AG09309 (cell line): Measurements from ENCODE around the gene ZNF460.
"Not testable (repeated sequence)": the region's sequence is repeated elsewhere in the genome, so short reads cannot be mapped to it uniquely, and the experiment has no call there.

Experiments
- DNase-seq: peaks from one replicate; pipeline ENCODE4 v3.0.0-alpha.2; 2010; ENCODE audit warnings: low read depth
- H3K4me3 ChIP-seq: 2 replicates; pipeline ENCODE4 v1.5.1; 2011; ENCODE audit warnings: mild to moderate bottlenecking, low read depth, low read length, moderate library complexity; ENCODE audit not compliant: control insufficient read depth
- TF ChIP-seq, protein P1 (sequence below): IDR thresholded peaks from 2 replicates; pipeline ENCODE4 v1.5.1; 2011; ENCODE audit warnings: mild to moderate bottlenecking, low read depth, low read length, inconsistent platforms; ENCODE audit not compliant: insufficient read depth, control insufficient read depth; ENCODE audit errors: missing control alignments

Gene ZNF460

DNA sequence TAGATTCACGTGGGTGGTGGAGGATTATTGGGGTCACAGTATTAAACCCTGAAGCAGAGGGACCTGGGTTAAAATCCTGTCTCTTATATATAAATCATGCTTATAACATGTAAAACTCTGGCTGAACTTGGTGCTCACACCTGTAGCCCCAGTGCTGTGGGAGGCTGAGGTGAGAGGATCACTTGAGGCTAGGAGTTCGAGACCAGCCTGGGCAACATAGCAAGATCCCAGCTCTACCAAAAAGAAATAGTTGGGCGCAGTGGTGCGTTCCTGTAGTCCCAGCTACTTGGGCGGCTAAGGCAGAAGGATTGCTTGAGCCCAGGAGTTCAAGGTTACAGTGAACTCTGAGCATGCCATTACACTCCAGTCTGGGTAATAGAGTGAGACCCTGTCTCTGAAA lies 37.5 kb upstream of the ZNF460 start:
- no peak overlapping the region for H3K4me3 ChIP-seq
- TF ChIP-seq, protein P1, sequence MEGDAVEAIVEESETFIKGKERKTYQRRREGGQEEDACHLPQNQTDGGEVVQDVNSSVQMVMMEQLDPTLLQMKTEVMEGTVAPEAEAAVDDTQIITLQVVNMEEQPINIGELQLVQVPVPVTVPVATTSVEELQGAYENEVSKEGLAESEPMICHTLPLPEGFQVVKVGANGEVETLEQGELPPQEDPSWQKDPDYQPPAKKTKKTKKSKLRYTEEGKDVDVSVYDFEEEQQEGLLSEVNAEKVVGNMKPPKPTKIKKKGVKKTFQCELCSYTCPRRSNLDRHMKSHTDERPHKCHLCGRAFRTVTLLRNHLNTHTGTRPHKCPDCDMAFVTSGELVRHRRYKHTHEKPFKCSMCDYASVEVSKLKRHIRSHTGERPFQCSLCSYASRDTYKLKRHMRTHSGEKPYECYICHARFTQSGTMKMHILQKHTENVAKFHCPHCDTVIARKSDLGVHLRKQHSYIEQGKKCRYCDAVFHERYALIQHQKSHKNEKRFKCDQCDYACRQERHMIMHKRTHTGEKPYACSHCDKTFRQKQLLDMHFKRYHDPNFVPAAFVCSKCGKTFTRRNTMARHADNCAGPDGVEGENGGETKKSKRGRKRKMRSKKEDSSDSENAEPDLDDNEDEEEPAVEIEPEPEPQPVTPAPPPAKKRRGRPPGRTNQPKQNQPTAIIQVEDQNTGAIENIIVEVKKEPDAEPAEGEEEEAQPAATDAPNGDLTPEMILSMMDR = no peak
- DNase-seq = no peak

DNA sequence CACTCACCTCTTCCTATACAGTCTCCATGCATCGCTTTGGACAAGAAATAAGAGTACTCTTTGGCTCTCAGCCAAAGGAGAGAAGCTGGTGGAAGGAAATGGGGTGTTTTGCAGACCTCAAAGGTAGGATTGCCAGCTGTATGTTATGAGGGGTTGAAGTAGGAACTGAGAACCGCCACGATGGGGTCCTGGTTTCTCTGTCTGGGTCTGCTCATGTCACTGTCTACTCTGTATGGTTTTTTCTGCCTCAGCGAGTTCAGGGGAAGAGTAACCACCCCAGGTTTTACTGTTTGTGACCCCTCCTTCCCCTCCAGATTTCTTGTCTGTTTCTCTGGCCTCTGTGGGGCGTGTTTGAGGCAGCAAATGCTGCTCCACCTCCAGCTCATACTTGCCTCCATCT lies 35.8 kb upstream of the ZNF460 start:
- no peak overlapping the region for H3K4me3 ChIP-seq
- no peak for DNase-seq
- TF ChIP-seq, protein P1 = no peak

- TF ChIP-seq, protein P1 = no peak
- DNase-seq = no peak
- H3K4me3 ChIP-seq = no peak overlapping the region
Observed at GRCh38 chr19:57245066-57245465, 35.2 kb upstream of the ZNF460 start.

- no peak for DNase-seq
- no peak overlapping the region for H3K4me3 ChIP-seq
- TF ChIP-seq, protein P1 = no peak
Observed at GRCh38 chr19:57245959-57246358, 34.3 kb upstream of the ZNF460 start.

DNA sequence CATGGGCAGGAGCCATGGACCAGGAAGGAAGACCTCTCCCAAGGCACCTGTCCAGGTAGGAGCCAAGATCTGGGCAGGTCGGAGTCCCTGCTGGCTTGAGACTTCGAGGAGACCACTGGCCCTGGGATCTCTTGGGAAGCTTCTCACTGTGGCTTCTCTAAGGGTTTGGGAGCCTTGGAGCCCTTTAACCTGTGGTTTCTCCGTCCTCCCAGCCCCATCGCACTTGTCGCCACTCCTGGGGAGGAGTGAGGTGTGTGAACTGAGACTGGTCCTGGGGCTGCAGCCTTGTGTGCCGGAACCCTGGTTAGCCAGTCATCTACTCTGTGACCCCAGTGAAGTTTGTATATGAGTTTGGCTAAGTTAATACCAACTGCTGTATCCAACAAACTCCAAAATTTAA lies 31.6 kb upstream of the ZNF460 start:
- no peak overlapping the region for H3K4me3 ChIP-seq
- no peak for DNase-seq
- TF ChIP-seq, protein P1 = no peak

DNA sequence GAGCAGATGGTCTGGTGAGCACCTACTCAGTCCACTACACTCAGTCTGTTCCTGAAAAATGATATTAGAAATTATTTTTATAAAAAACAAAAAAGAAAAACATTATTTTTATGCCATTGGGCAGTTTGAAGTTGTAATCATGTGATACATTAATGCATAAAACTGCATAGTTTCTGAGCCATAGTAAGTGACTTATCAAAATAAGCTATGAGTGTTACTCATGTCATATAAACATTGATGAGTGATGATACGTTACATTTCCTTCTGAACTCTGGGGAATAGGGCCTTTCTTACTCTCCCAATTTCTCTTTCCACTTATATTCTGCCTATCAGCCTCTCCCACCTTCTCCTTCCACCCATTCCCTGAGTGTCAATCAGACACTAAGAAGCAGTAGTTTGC lies 31.0 kb upstream of the ZNF460 start:
- H3K4me3 ChIP-seq = no peak overlapping the region
- TF ChIP-seq, protein P1 = no peak
- DNase-seq = no peak

GRCh38 chr19:57253767-57254166 lies 26.5 kb upstream of the ZNF460 start:
- not testable (repeated sequence) for H3K4me3 ChIP-seq, DNase-seq

DNA sequence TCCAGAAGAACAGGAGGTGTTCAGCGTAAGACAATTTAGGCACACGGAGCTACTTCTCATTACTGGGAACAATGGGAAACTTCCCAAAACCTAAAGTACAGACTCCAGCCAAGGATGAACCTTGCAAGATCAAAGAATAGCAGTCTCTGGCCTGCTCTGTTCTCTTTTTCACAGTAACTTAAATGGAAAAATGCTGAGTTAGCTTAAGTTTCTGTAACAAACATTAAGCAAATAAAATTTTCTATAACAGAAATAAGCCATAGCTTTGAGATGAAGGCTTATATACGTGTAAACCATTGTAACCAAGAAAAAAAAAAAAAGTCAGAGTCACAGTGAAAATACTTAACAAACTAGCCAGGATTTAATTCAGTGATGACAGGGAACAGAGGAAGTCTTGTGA lies 18.2 kb upstream of the ZNF460 start:
- H3K4me3 ChIP-seq = no peak overlapping the region
- no peak for DNase-seq
- TF ChIP-seq, protein P1 = no peak
